Gastrocnemius medialis (tissue), 4 donors: Measurements from ENCODE around the gene TEF.

ENCODE experiments used
- CTCF ChIP-seq, 5 experiments: fragments of 450-650 bp in 3 of 5; fragments of 200-600 bp in 2 of 5; sonication (generic) in 2 of 5; IDR thresholded peaks in 4 of 5; conservative IDR thresholded peaks in 1 of 5; 1 replicate in 4 of 5; 2 replicates in 1 of 5; pipeline ENCODE4 v1.5.1; 2016 to 2019; ENCODE audit warnings: antibody characterized with exemption in 5 of 5, mild to moderate bottlenecking in 3 of 5, moderate library complexity in 3 of 5
- POLR2A ChIP-seq, 2 donors: fragments of 450-650 bp; IDR thresholded peaks; one replicate each; pipeline ENCODE4 v1.6.1; 2017; ENCODE audit warnings: antibody characterized with exemption in 2 of 2, mild to moderate bottlenecking in 2 of 2, moderate library complexity in 2 of 2

DNA sequence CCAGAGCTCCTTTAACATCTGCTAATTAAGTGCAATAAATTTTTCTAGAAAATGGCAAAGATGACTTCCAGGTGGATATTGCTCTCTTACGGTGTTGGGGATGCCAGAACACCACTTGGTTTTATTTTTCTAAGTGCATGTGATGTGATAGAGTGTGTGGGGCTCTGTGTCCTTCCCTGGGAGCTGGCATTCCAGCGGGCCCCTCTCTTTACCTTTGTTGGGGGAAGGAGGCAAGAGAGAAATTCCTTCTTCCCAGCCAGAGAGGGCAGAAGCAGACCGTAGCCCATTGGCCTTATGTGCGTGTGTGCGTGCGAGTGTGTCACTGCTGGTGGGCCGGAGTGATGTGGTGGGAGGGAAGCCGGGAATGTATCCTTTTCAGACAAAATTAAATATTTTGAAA is 17.2 kb downstream of the TEF start:
- TF ChIP-seq CTCF (IDR thresholded peaks at IDR 0.05 in 4 of 5, conservative IDR thresholded peaks at IDR 0.05 in 1 of 5) (no peak), POLR2A (IDR thresholded peaks at IDR 0.05) (no peak)
